ENCODE results near the gene CYB561D2. TPM values are rescaled to one million over a fixed set of nuclear protein-coding genes. Genes with fewer than 3 reads are reported as not detected.

The CYB561D2 gene
- total and polyA plus RNA-seq, 9 of the 15 experiments (the other 6 are each of a cell fraction or from before 2014, with no cell fraction given), result 4.2 to 16.6 (median 9.4) TPM

GRCh38 chr3:50380405-50381085 is 29.9 kb downstream of the CYB561D2 start:
- Histone ChIP-seq H3K79me2 (ENCODE audit: control insufficient read depth, insufficient read depth, low read length) (no peaks in the 10 kb centered on the region), H3K9ac (ENCODE audit: insufficient read depth in 1 of 2, low read depth in 2 of 2, low read length in 2 of 2) (no peak overlapping the region), H2AFZ (ENCODE audit: low read depth, low read length) (no peak overlapping the region), H4K20me1 (replicated peaks; ENCODE audit: control insufficient read depth, insufficient read depth, low read length) (no peaks in the 10 kb centered on the region), H3K4me1 (replicated peaks in 1 of 2; ENCODE audit: control insufficient read depth in 2 of 2, insufficient read depth in 2 of 2, low read length in 2 of 2) (peaks cover 0 to 20% of the 10 kb centered on the region in 2 experiments; a peak in 3 of 5 replicates), H3K4me3 (no peak overlapping the region), H3K36me3 (ENCODE audit: control insufficient read depth, insufficient read depth, low read length) (no peaks in the 10 kb centered on the region), H3K27ac (ENCODE audit: extremely low read depth, low read depth, low read length) (no peak overlapping the region), H3K9me1 (ENCODE audit: control insufficient read depth, insufficient read depth, low read length) (no peaks in the 10 kb centered on the region), H3K27me3 (ENCODE audit: control insufficient read depth in 2 of 2, insufficient read depth in 2 of 2, low read length in 2 of 2) (peaks cover 0 to 32% of the 10 kb centered on the region in 2 experiments; a peak in 4 of 5 replicates), H3K9me3 (replicated peaks; ENCODE audit: control insufficient read depth, insufficient read depth, low read depth, low read length) (no peaks in the 10 kb centered on the region), H3K4me2 (ENCODE audit: insufficient read depth, low read length) (no peak overlapping the region)
- TF ChIP-seq HIVEP1 (CRISPR knock-in tag; IDR thresholded peaks at IDR 0.05) (no peak), CEBPZ (IDR thresholded peaks at IDR 0.05; ENCODE audit: borderline replicate concordance, low read depth, low read length) (no peak), RBM17 (IDR thresholded peaks at IDR 0.05; ENCODE audit: borderline replicate concordance, low read depth, low read length) (no peak), EP400 (IDR thresholded peaks at IDR 0.05) (no peak), TFAP4 (CRISPR knock-in tag; IDR thresholded peaks at IDR 0.05; ENCODE audit: borderline replicate concordance) (no peak), CREB3 (tag; conservative IDR thresholded peaks at IDR 0.05; ENCODE audit: low read depth) (no peak), ZNF445 (CRISPR knock-in tag; IDR thresholded peaks at IDR 0.05; ENCODE audit: low read depth) (no peak), ZNF830 (CRISPR knock-in tag; IDR thresholded peaks at IDR 0.05) (no peak), TAL1 (IDR thresholded peaks at IDR 0.05) (no peak), HMGXB4 (CRISPR knock-in tag; IDR thresholded peaks at IDR 0.05) (no peak), FOSL1 (tag; conservative IDR thresholded peaks at IDR 0.05) (no peak), MED1 (CRISPR knock-in tag; IDR thresholded peaks at IDR 0.05; ENCODE audit: borderline replicate concordance) (no peak), MXD1 (CRISPR knock-in tag; IDR thresholded peaks at IDR 0.05; ENCODE audit: borderline replicate concordance, poor library complexity, severe bottlenecking) (no peak)
- 3% methylated on average over 15 of the region's 17 CpGs for WGBS (ENCODE audit: insufficient coverage, low coverage, missing lambda C conversion rate)
- DNase-seq (ENCODE audit: extremely low read depth in 1 of 4, low spot score in 3 of 4) (no peak), ATAC-seq (no peak), FAIRE-seq (no peak)
- in situ Hi-C loops (cut with MboI), result no loop called here
- BruUV-seq (replicated peaks), result no TSS peak
- POLR2A ChIA-PET, result interaction anchor here (0.7 kb wide), 2 partner anchors 10 to 787 kb away, joined by 3 read pairs; no protein-coding TSS in a partner anchor
- CTCF ChIA-PET (ENCODE audit: low intra/inter-chr PET ratio), result no interaction called here
- intact Hi-C loops (cut with micrococcal nuclease), result no loop called here
